Gastrocnemius medialis (tissue), 4 donors: ENCODE measurements around the gene PRSS48. TPM values are rescaled to one million over a fixed set of nuclear protein-coding genes. Genes with fewer than 3 reads are reported as not detected.

Experiments used
- ATAC-seq, 2 donors: fragments of 150-250 bp; one replicate each; pipeline ENCODE4 v1.9.1; 2016
- DNase-seq, 2 donors: peaks; one replicate each; pipeline ENCODE4 v3.0.0-alpha.2; 2019
- H3K27ac ChIP-seq, 4 donors: fragments of 200-600 bp; sonication (generic); 1 replicate in 1 of 4; 2 replicates in 3 of 4; pipeline ENCODE4 v1.5.1; 2016 to 2018; ENCODE audit warnings: mild to moderate bottlenecking in 2 of 4, moderate library complexity in 1 of 4
- H3K27me3 ChIP-seq, 3 donors: fragments of 200-600 bp; sonication (generic) in 2 of 3; 1 replicate in 1 of 3; 2 replicates in 2 of 3; pipeline versions ENCODE4 v1.5.1 to v1.6.0; 2016 to 2019; ENCODE audit warnings: mild to moderate bottlenecking in 1 of 3, moderate library complexity in 1 of 3
- H3K36me3 ChIP-seq, 2 donors: fragments of 200-600 bp; sonication (generic) in 1 of 2; one replicate each; pipeline ENCODE4 v1.5.1; 2017 to 2018
- H3K4me1 ChIP-seq, 2 donors: fragments of 200-600 bp; sonication (generic) in 1 of 2; one replicate each; pipeline ENCODE4 v1.5.1; 2016 to 2017; ENCODE audit warnings: mild to moderate bottlenecking in 2 of 2
- H3K4me3 ChIP-seq, 4 donors: fragments of 200-600 bp; sonication (generic) in 3 of 4; 1 replicate in 1 of 4; 2 replicates in 3 of 4; pipeline ENCODE4 v1.5.1; 2016 to 2019; ENCODE audit warnings: mild to moderate bottlenecking in 2 of 4
- H3K9me3 ChIP-seq, 3 donors: fragments of 200-600 bp; sonication (generic) in 2 of 3; 1 replicate in 1 of 3; 2 replicates in 2 of 3; pipeline ENCODE4 v1.5.1; 2016 to 2019
- CTCF ChIP-seq, 5 experiments: fragments of 450-650 bp in 3 of 5; fragments of 200-600 bp in 2 of 5; sonication (generic) in 2 of 5; IDR thresholded peaks in 4 of 5; conservative IDR thresholded peaks in 1 of 5; 1 replicate in 4 of 5; 2 replicates in 1 of 5; pipeline ENCODE4 v1.5.1; 2016 to 2019; ENCODE audit warnings: antibody characterized with exemption in 5 of 5, mild to moderate bottlenecking in 3 of 5, moderate library complexity in 3 of 5
- POLR2A ChIP-seq, 2 donors: fragments of 450-650 bp; IDR thresholded peaks; one replicate each; pipeline ENCODE4 v1.6.1; 2017; ENCODE audit warnings: antibody characterized with exemption in 2 of 2, mild to moderate bottlenecking in 2 of 2, moderate library complexity in 2 of 2
- in situ Hi-C, 4 donors: fragments of 200-750 bp; cut with MboI; loops; one replicate each; pipeline versions ENCODE4 v1.15.0 to v1.8.0; 2017; ENCODE audit warnings: low sequenced_read_pairs in 4 of 4
- intact Hi-C: fragments of 100-400 bp; cut with DNase I; formaldehyde crosslinking; loops from one replicate; pipeline ENCODE4 v1.15.1; 2023; ENCODE audit warnings: low total_unique reads
- total RNA-seq, 4 donors: library from RNA; depleted of rRNA; stranded (reverse); fragments of >200 nt; gene quantifications; one replicate each; pipeline versions ENCODE4 v1.1.0 to v1.2.3, GENCODE V29; 2016

The PRSS48 gene
- total RNA-seq, 4 donors from 2014 or later, result not detected

GRCh38 chr4:151259752-151260151 is 17.2 kb upstream of the PRSS48 start:
- Histone ChIP-seq H3K27ac (no peak overlapping the region), H3K27me3 (no peaks in the 10 kb centered on the region), H3K36me3 (no peaks in the 10 kb centered on the region), H3K4me1 (peaks cover 16 to 18% of the 10 kb centered on the region in 2 donors), H3K4me3 (no peak overlapping the region), H3K9me3 (no peaks in the 10 kb centered on the region)
- ATAC-seq, result no peak
- intact Hi-C loops (no loop called here), in situ Hi-C loops (no loop called here)
- TF ChIP-seq CTCF (IDR thresholded peaks at IDR 0.05 in 4 of 5, conservative IDR thresholded peaks at IDR 0.05 in 1 of 5) (no peak), POLR2A (IDR thresholded peaks at IDR 0.05) (no peak)
- DNase-seq, result no peak

GRCh38 chr4:151260526-151260925 is 16.4 kb upstream of the PRSS48 start:
- Histone ChIP-seq H3K4me3 (no peak overlapping the region), H3K9me3 (no peaks in the 10 kb centered on the region), H3K36me3 (no peaks in the 10 kb centered on the region), H3K27me3 (no peaks in the 10 kb centered on the region), H3K4me1 (peaks cover 16 to 18% of the 10 kb centered on the region in 2 donors), H3K27ac (no peak overlapping the region)
- in situ Hi-C loops (no loop called here), intact Hi-C loops (no loop called here)
- DNase-seq, result no peak
- ATAC-seq, result no peak
- TF ChIP-seq POLR2A (IDR thresholded peaks at IDR 0.05), result no peak
- no peak for TF ChIP-seq CTCF (IDR thresholded peaks at IDR 0.05 in 4 of 5, conservative IDR thresholded peaks at IDR 0.05 in 1 of 5)

GRCh38 chr4:151263455-151263854 is 13.5 kb upstream of the PRSS48 start:
- TF ChIP-seq CTCF (IDR thresholded peaks at IDR 0.05 in 4 of 5, conservative IDR thresholded peaks at IDR 0.05 in 1 of 5) (no peak), POLR2A (IDR thresholded peaks at IDR 0.05) (no peak)
- Histone ChIP-seq H3K27me3 (no peaks in the 10 kb centered on the region), H3K9me3 (no peaks in the 10 kb centered on the region), H3K4me3 (no peak overlapping the region), H3K27ac (peak overlapping the region; percentile 46 to 56 (median 53)), H3K36me3 (no peaks in the 10 kb centered on the region), H3K4me1 (peaks cover 11 to 18% of the 10 kb centered on the region in 2 donors)
- DNase-seq, result no peak
- peak; percentile 61 to 71 for ATAC-seq
- in situ Hi-C loops, result no loop called here
- intact Hi-C loops, result no loop called here

- Histone ChIP-seq H3K36me3 (no peaks in the 10 kb centered on the region), H3K4me3 (no peak overlapping the region), H3K4me1 (peaks cover 11 to 18% of the 10 kb centered on the region in 2 donors), H3K9me3 (no peaks in the 10 kb centered on the region), H3K27me3 (no peaks in the 10 kb centered on the region), H3K27ac (no peak overlapping the region)
- intact Hi-C loops, result no loop called here
- in situ Hi-C loops, result no loop called here
- ATAC-seq, result no peak
- no peak for TF ChIP-seq CTCF (IDR thresholded peaks at IDR 0.05 in 4 of 5, conservative IDR thresholded peaks at IDR 0.05 in 1 of 5)
- no peak for TF ChIP-seq POLR2A (IDR thresholded peaks at IDR 0.05)
- DNase-seq, result no peak
Measured at GRCh38 chr4:151266497-151266896, 10.5 kb upstream of the PRSS48 start.

GRCh38 chr4:151267104-151267503 is 9.9 kb upstream of the PRSS48 start:
- Histone ChIP-seq H3K36me3 (no peaks in the 10 kb centered on the region), H3K9me3 (no peaks in the 10 kb centered on the region), H3K4me1 (peaks cover 15% of the 10 kb centered on the region in 2 donors), H3K4me3 (no peak overlapping the region), H3K27me3 (no peaks in the 10 kb centered on the region), H3K27ac (no peak overlapping the region)
- intact Hi-C loops (no loop called here), in situ Hi-C loops (no loop called here)
- ATAC-seq, result no peak
- DNase-seq, result no peak
- TF ChIP-seq POLR2A (IDR thresholded peaks at IDR 0.05) (no peak), CTCF (IDR thresholded peaks at IDR 0.05 in 4 of 5, conservative IDR thresholded peaks at IDR 0.05 in 1 of 5) (no peak)
